Spleen (tissue), 11 donors: ENCODE results near the gene GPATCH2. TPM values are rescaled to one million over a fixed set of nuclear protein-coding genes. Genes with fewer than 3 reads are reported as not detected.

Experiments
- DNase-seq: peaks from one replicate; pipeline ENCODE4 v3.0.0-alpha.2; 2020
- H3K27ac ChIP-seq, 8 donors: fragments of 200-600 bp; sonication (generic) in 7 of 8; 1 replicate in 4 of 8; 2 replicates in 4 of 8; pipeline versions ENCODE4 v1.5.0 to v1.8.0; 2016 to 2021; ENCODE audit warnings: inconsistent platforms in 4 of 8, mild to moderate bottlenecking in 4 of 8, moderate library complexity in 1 of 8
- H3K27me3 ChIP-seq, 7 donors: fragments of 200-600 bp; sonication (generic) in 6 of 7; replicated peaks in 1 of 7; 1 replicate in 4 of 7; 2 replicates in 3 of 7; pipeline versions ENCODE4 v1.5.0 to v1.8.0; 2016 to 2021; ENCODE audit warnings: inconsistent platforms in 3 of 7, mild to moderate bottlenecking in 1 of 7
- H3K36me3 ChIP-seq, 6 donors: fragments of 200-600 bp; sonication (generic) in 5 of 6; 1 replicate in 4 of 6; 2 replicates in 2 of 6; pipeline versions ENCODE4 v1.5.0 to v1.8.0; 2016 to 2021; ENCODE audit warnings: inconsistent platforms in 2 of 6
- H3K4me1 ChIP-seq, 6 donors: fragments of 200-600 bp; sonication (generic) in 5 of 6; 1 replicate in 3 of 6; 2 replicates in 3 of 6; pipeline versions ENCODE4 v1.5.0 to v1.8.0; 2016 to 2021; ENCODE audit warnings: inconsistent platforms in 3 of 6
- H3K4me3 ChIP-seq, 8 donors: fragments of 200-600 bp; sonication (generic) in 7 of 8; 1 replicate in 4 of 8; 2 replicates in 4 of 8; pipeline versions ENCODE4 v1.5.0 to v1.8.0; 2016 to 2021; ENCODE audit warnings: inconsistent platforms in 4 of 8, mild to moderate bottlenecking in 4 of 8, moderate library complexity in 2 of 8
- H3K9me3 ChIP-seq, 8 donors: fragments of 200-600 bp; sonication (generic) in 7 of 8; 1 replicate in 4 of 8; 2 replicates in 4 of 8; pipeline versions ENCODE4 v1.5.0 to v1.8.0; 2016 to 2021; ENCODE audit warnings: inconsistent platforms in 4 of 8
- POLR2A ChIP-seq, 3 donors: fragments of 450-650 bp; IDR thresholded peaks; one replicate each; pipeline ENCODE4 v1.5.1; 2017; ENCODE audit warnings: antibody characterized with exemption in 3 of 3, mild to moderate bottlenecking in 1 of 3
- POLR2AphosphoS5 ChIP-seq, 3 donors: sonication (generic); formaldehyde crosslinking; IDR thresholded peaks; one replicate each; pipeline ENCODE4 v1.5.1; 2017; ENCODE audit warnings: antibody characterized with exemption in 3 of 3
- whole genome bisulfite sequencing, 5 donors: extraction: QIAGEN DNeasy Blood & Tissue Kit in 3 of 5; methylation state at CpG; one replicate each; pipeline versions ENCODE4 v1.1.5 to v1.1.7; 2013 to 2018; 5-methylcytosine and 5-hydroxymethylcytosine counted together
- intact Hi-C: fragments of 100-400 bp; cut with DNase I; formaldehyde crosslinking; loops from one replicate; pipeline ENCODE4 v1.15.0; 2023; ENCODE audit warnings: low total_unique reads
- polyA plus RNA-seq, 3 donors: library from polyadenylated mRNA; stranded (reverse); fragments of 200-250 nt; gene quantifications; one replicate each; pipeline ENCODE4 v1.2.1, GENCODE V29; 2013
- total RNA-seq, 7 donors: library from RNA; depleted of rRNA in 3 of 7; stranded (reverse); fragments of >200 nt in 3 of 7; fragmentation: NEBNext Ultra II Directional in 4 of 7; extraction: Animal tissue kit (Norgen Biotek cat#: 25700) in 4 of 7; gene quantifications; one replicate each; pipeline versions ENCODE4 v1.1.0 to v1.2.1, GENCODE V29; 2016 to 2021
- TF ChIP-seq, protein P1 (sequence below), 11 experiments: fragments of 200-600 bp in 7 of 11; fragments of 450-650 bp in 4 of 11; sonication (generic) in 4 of 11; IDR thresholded peaks in 8 of 11; conservative IDR thresholded peaks in 3 of 11; 1 replicate in 7 of 11; 2 replicates in 4 of 11; pipeline versions ENCODE4 v1.4.0 to v1.8.0; 2016 to 2021; ENCODE audit warnings: antibody characterized with exemption in 11 of 11, inconsistent platforms in 4 of 11, mild to moderate bottlenecking in 1 of 11
- donor health status: healthy with polysubstance abuse.
- donor health status: DM: no; HTN: no; CAD: no; lungs with moderate emphysema.
- donor health status: DM: no; HTN: no; CAD: no.
- donor health status: Bipolar disorder and iron deficiency.
- donor health status: healthy.
- donor health status: DM: no; HTN: no; CAD: no.
- donor health status: DM: yes; HTN: yes; CAD: no.

GPATCH2 gene
- total and polyA plus RNA-seq, 10 donors = 2.7 to 24.2 (median 17.7) TPM

DNA sequence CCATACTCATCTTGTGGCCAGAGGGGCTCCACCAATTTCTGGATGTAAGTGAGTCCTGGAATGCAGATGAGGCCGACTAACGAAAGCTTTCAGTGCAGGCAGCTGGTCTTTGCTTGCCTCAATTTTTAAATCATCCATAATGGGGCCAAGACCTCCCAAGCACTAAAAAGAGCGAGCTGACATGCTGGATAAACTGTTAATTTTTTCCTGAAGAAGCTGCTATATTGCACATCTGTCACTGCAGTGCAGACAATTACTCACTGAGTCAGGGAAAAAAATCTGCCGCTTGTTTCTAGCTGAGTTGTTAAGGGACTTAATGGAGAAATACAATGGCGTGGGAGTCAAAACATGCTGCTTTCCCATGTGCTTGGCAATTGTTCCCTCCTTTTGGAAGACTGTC lies 205.5 kb downstream of the GPATCH2 start:
- H3K27ac ChIP-seq = no peak overlapping the region
- no peaks in the 10 kb centered on the region for H3K9me3 ChIP-seq
- DNase-seq = no peak
- intact Hi-C loops = no loop called here
- H3K4me1 ChIP-seq = no peaks in the 10 kb centered on the region
- H3K4me3 ChIP-seq = no peak overlapping the region
- 64 to 76% (median 70%) methylated on average over 5 of the region's 5 CpGs for WGBS, 5 donors
- H3K36me3 ChIP-seq = peaks cover 0 to 5% (median 0%) of the 10 kb centered on the region in 6 donors
- H3K27me3 ChIP-seq = no peaks in the 10 kb centered on the region
- TF ChIP-seq POLR2A (IDR thresholded peaks at IDR 0.05) (no peak), POLR2AphosphoS5 (IDR thresholded peaks at IDR 0.05) (no peak)
- TF ChIP-seq, protein P1, sequence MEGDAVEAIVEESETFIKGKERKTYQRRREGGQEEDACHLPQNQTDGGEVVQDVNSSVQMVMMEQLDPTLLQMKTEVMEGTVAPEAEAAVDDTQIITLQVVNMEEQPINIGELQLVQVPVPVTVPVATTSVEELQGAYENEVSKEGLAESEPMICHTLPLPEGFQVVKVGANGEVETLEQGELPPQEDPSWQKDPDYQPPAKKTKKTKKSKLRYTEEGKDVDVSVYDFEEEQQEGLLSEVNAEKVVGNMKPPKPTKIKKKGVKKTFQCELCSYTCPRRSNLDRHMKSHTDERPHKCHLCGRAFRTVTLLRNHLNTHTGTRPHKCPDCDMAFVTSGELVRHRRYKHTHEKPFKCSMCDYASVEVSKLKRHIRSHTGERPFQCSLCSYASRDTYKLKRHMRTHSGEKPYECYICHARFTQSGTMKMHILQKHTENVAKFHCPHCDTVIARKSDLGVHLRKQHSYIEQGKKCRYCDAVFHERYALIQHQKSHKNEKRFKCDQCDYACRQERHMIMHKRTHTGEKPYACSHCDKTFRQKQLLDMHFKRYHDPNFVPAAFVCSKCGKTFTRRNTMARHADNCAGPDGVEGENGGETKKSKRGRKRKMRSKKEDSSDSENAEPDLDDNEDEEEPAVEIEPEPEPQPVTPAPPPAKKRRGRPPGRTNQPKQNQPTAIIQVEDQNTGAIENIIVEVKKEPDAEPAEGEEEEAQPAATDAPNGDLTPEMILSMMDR (IDR thresholded peaks at IDR 0.05 in 8 of 11, conservative IDR thresholded peaks at IDR 0.05 in 3 of 11) = no peak

DNA sequence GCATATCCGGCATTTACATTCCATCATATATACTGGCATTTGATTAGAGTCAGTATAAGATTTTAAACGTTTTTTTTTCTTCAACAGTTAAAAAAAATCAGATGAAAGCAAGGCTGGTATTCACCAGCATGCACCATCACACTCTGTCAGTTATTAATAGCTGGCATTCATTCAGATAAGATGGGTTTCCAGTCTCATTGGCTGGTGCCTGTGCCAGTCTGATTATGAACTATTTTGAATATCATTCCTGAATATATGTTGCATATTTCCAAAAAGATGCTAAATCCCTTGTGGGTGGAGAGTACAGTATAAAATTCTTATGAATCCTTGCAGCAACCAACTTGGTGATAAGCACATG lies 211.7 kb downstream of the GPATCH2 start:
- intact Hi-C loops = no loop called here
- Histone ChIP-seq H3K27ac (no peak overlapping the region), H3K27me3 (no peaks in the 10 kb centered on the region), H3K4me3 (no peak overlapping the region), H3K9me3 (no peaks in the 10 kb centered on the region), H3K36me3 (no peaks in the 10 kb centered on the region), H3K4me1 (no peaks in the 10 kb centered on the region)
- no peak for DNase-seq
- TF ChIP-seq POLR2A (IDR thresholded peaks at IDR 0.05) (no peak), POLR2AphosphoS5 (IDR thresholded peaks at IDR 0.05) (no peak)
- TF ChIP-seq, protein P1 (IDR thresholded peaks at IDR 0.05 in 8 of 11, conservative IDR thresholded peaks at IDR 0.05 in 3 of 11) = no peak
- 42 to 58% (median 54%) methylated on average over 2 of the region's 2 CpGs for WGBS, 5 donors

DNA sequence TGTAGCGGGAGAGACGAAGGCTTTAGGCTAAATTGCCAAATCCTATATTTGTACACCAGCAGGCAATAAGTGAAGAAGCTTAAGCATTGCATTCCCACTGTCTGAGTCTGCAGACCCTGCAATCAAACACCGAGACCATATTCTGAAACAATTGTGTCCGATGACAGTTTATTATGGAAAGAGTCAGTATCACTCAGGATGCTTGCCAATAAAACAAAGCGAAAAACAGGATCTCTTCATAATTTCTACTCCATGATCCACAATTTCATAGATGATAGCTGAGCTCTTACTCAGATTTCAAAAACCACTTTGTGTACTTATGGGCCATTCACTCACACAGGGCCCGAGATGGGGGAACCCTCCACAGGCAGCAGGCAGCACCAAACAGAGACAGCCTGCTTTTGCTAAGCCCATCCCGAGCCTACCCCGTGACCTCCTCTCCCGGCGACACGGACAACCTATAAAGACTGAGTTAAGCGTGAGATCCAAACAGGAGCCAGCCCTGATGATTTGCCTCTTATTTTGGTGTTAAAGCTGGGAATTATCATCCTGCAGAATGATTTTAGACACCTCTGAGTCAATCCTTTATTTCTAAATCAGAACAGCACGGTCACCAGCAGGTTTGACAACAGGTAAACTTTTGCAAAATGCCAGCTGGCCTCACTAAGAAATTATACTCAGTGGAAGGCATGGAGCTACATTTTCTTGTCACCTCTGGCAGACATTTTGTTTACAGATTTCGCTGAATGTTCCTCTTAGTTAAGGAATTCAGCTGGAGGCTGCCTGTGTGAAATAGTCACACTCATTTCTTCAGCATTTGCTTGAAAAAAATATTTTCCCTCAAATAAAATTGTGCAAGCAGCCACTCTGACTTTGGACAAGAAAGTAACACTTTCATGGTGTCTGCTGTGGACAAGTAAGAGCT lies 212.4 kb downstream of the GPATCH2 start:
- DNase-seq = no peak
- Histone ChIP-seq H3K4me1 (no peaks in the 10 kb centered on the region), H3K36me3 (no peaks in the 10 kb centered on the region), H3K9me3 (no peaks in the 10 kb centered on the region), H3K4me3 (no peak overlapping the region), H3K27me3 (no peaks in the 10 kb centered on the region), H3K27ac (no peak overlapping the region)
- 76 to 92% (median 86%) methylated on average over 9 to 14 of the region's 14 CpGs for WGBS, 5 donors
- intact Hi-C loops = no loop called here
- TF ChIP-seq POLR2AphosphoS5 (IDR thresholded peaks at IDR 0.05) (no peak), POLR2A (IDR thresholded peaks at IDR 0.05) (no peak)
- TF ChIP-seq, protein P1 (IDR thresholded peaks at IDR 0.05 in 8 of 11, conservative IDR thresholded peaks at IDR 0.05 in 3 of 11) = no peak

DNA sequence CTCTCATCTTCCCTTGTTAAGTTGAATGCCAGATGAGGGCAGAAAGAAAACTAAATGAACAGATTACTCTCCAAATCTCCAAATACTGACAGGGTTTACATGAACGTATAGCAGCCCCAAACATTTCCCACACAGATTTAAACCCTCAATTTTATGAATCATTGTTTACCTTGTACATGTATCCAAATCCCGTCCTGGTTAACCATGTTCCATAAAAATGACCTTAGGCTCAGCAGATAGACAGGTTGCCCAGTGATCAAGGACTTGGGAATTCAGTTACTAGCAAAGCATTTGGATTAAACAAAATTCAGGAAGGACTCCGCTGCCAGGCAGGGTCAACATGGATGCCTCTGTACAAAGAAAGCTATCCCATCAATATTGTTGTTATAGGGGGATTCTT lies 213.5 kb downstream of the GPATCH2 start:
- Histone ChIP-seq H3K9me3 (no peaks in the 10 kb centered on the region), H3K27me3 (no peaks in the 10 kb centered on the region), H3K27ac (no peak overlapping the region), H3K4me3 (no peak overlapping the region), H3K4me1 (no peaks in the 10 kb centered on the region), H3K36me3 (no peaks in the 10 kb centered on the region)
- intact Hi-C loops = no loop called here
- no peak for DNase-seq
- WGBS, 5 donors = 75 to 92% (median 84%) methylated on average over 3 of the region's 3 CpGs
- TF ChIP-seq, protein P1 (IDR thresholded peaks at IDR 0.05 in 8 of 11, conservative IDR thresholded peaks at IDR 0.05 in 3 of 11) = no peak
- TF ChIP-seq POLR2A (IDR thresholded peaks at IDR 0.05) (no peak), POLR2AphosphoS5 (IDR thresholded peaks at IDR 0.05) (no peak)
